Fibroblast of villous mesenchyme (primary cell): ENCODE measurements around the gene GCN1. TPM values are rescaled to one million over a fixed set of nuclear protein-coding genes. Genes with fewer than 3 reads are reported as not detected.

ENCODE experiments used
- DNase-seq: peaks from one replicate; pipeline ENCODE4 v3.0.0-alpha.2; 2010; ENCODE audit warnings: low read depth
- H3K4me3 ChIP-seq: 2 replicates; pipeline ENCODE4 v1.5.1; 2011; ENCODE audit warnings: low read depth, mild to moderate bottlenecking, low read length
- CTCF ChIP-seq: IDR thresholded peaks from 2 replicates; pipeline ENCODE4 v1.5.1; 2012; ENCODE audit warnings: low read depth, mild to moderate bottlenecking, low read length; ENCODE audit not compliant: insufficient read depth
- total RNA-seq: library from RNA; depleted of rRNA; stranded (reverse); fragments of >200 nt; gene quantifications from 2 replicates; pipeline ENCODE4 v1.2.3, GENCODE V29; 2012

The GCN1 gene
- total RNA-seq, 1 donor = 210 TPM

- no peak overlapping the region for H3K4me3 ChIP-seq
- no peak for DNase-seq
- TF ChIP-seq CTCF = no peak
These were observed 53.9 kb downstream of the GCN1 start for GRCh38 chr12:120140603-120141002.

- TF ChIP-seq CTCF = no peak
- DNase-seq = peak; percentile 9
- H3K4me3 ChIP-seq = no peak overlapping the region
These were observed 54.6 kb downstream of the GCN1 start for GRCh38 chr12:120139958-120140357.

GRCh38 chr12:120138366-120138765, 56.1 kb downstream of the GCN1 start:
- DNase-seq = no peak
- H3K4me3 ChIP-seq = no peak overlapping the region
- TF ChIP-seq CTCF = no peak

- no peak for TF ChIP-seq CTCF
- no peak overlapping the region for H3K4me3 ChIP-seq
- DNase-seq = no peak
These were observed 56.7 kb downstream of the GCN1 start for GRCh38 chr12:120137833-120138232.

- no peak for DNase-seq
- TF ChIP-seq CTCF = no peak
- H3K4me3 ChIP-seq = no peak overlapping the region
These were observed 58.3 kb downstream of the GCN1 start for GRCh38 chr12:120136093-120136770.

- no peak for DNase-seq
- no peak for TF ChIP-seq CTCF
- no peak overlapping the region for H3K4me3 ChIP-seq
These were observed 60.1 kb downstream of the GCN1 start for GRCh38 chr12:120134307-120134980.

- no peak for DNase-seq
- H3K4me3 ChIP-seq = no peak overlapping the region
- no peak for TF ChIP-seq CTCF
These were observed 61.6 kb downstream of the GCN1 start for GRCh38 chr12:120132863-120133385.
